GM18508 (cell line): Measurements from ENCODE around the gene GRID1.

ENCODE experiments used
- ATAC-seq: cut with Tn5 transposase; IDR thresholded peaks from one replicate; pipeline ENCODE4 v1.9.1; 2021; ENCODE audit warnings: moderate number of reproducible peaks; ENCODE audit not compliant: insufficient read depth, unreplicated experiment

Gene GRID1

GRCh38 chr10:86202226-86202735 is 164.3 kb downstream of the GRID1 start:
- no peak for ATAC-seq

GRCh38 chr10:86200867-86201266 is 165.7 kb downstream of the GRID1 start:
- ATAC-seq, result no peak

GRCh38 chr10:86200269-86200668 is 166.3 kb downstream of the GRID1 start:
- ATAC-seq, result no peak

- ATAC-seq, result no peak
Observed at GRCh38 chr10:86199041-86199440, 167.6 kb downstream of the GRID1 start.

DNA sequence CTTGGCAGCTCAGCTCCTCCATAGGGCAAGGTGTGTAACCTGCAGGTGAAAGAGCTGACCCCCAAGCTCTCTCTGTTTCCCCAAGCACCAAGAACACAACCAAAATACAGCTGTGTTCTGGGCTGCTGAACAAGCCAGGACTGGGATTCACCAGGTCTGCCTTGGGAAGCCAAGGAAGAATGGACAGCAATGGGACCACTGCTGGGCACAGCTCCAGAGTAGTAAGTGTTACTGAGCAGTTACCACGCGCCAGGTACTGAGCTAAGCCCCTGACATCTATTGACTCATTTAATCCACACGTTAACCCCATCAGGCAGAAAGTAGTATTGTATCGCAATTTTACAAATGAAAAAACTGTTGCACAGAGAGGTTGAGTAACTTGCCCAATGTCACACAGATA is 168.3 kb downstream of the GRID1 start:
- ATAC-seq, result no peak

- no peak for ATAC-seq
Observed at GRCh38 chr10:86197166-86197790, 169.3 kb downstream of the GRID1 start.

DNA sequence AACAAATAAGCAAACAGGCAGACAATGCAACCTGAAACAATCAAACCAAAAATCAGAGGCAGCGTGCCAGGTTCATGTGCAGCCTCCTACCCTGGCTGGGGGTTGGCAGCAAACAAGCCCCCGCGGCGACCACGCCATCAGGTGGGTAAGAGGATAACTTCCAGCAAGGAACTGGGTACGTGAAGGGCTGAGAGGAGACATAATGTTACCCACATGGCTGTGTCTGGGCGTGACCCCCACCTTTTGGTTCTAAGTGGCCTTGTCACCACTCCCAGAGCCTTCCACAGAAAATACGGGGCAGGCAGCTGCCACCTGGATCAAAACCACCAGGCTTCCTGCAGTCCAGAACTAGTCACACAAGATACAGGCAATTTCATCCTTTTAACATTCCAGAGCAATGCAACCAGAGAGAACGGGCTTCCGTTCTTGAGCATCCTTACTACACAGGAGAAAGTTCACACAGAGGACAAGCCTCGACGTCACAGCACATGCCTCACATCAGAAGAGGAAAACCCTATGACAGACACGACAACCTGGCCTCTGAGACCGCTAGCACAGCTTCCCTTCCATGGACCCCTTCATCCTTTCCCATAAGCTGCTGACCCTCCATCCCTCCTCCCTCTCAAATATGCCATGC is 171.0 kb downstream of the GRID1 start:
- ATAC-seq, result no peak

DNA sequence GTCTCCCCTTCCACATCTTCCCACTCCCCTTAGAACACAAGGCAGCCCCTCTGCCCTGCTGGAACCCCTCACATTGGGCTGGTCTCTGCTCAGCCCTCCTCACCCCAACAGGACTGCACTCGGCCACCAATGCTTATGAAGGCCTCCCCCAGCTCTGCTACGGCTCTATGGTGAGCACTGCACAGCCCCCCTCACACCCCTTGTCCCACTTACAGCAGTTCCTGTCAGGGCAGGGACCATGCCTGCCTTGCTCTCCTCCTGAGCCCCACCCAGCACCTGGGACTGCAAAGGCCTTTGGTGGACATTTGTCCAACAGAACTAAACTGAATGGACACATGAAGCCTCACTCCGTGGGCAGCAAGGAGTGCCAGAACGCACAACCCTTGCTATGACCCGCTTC is 171.9 kb downstream of the GRID1 start:
- no peak for ATAC-seq

DNA sequence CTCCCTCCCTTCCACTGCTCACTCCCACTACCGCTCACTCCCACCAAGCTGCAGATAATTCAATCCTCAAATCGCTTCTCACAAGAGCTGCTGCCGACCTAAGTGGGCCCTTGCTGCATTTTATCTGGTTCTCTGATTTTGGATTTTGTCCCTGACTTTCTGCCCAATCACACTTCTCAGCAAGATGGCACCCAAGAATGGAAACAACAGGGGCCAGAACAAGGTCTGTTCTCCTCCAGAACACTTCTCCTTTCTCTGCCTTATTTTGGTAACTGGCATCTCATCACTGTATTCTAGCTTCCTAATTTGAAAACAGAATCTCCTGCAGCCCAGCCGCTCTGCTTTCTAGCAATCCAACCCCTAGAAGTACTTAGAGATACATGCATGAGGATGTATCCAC is 172.8 kb downstream of the GRID1 start:
- ATAC-seq, result no peak

DNA sequence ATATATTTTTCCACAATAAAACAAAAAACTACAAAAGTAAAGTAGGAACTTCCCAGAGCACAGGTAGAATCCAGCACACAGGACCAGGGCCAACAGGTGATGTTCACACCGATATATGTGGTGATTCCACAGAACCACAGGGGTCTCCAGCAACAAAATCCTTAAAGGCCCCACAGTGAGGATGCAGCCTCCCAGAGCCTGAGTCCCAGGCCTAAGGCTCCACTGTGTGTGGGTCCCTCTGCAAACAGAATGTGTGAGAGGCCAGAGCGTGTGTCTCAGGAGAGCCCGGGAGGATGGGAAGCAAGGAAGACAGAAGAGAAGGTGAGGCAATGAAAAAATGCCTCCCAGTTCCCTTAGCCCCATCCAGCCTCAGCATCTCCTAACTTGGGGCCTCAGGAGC is 173.9 kb downstream of the GRID1 start:
- ATAC-seq, result no peak

DNA sequence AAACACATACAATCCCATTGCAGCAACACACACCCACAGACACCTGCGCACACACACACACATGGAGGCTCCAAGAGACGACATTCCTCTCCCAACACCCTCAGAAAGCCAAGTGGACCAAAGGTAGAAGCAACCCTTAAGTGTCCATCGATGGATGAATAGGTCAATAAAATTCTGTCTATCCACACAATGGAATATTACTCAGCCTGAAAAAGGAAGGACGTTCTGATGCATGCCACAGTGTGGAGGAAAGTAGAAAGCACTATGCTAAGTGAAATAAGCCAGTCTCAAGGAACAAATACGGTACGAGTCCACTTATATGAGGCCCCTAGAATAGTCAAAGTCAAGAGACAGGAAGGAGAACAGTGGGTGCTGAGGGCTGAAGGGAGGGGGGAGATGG is 174.4 kb downstream of the GRID1 start:
- ATAC-seq, result no peak

GRCh38 chr10:86191686-86192085 is 174.9 kb downstream of the GRID1 start:
- ATAC-seq, result no peak

DNA sequence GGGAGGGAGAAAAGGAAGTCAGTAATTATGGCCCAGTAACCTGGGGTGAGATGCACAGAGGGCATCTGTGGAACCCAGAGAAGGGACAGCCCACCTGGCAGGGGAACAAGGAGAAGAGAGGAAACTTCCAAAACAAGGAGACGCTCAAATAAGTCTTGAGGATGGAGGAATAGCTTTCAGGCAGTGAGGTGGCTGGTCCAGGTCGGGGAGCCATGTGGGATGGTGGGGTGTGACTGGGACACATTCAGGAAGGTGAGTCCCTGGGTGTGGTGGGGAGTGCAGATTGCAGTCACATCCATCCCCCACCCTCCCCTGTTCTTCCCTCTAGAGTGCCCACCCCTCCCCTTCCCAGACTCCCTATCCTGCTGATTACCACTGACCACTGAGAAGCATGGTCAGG is 175.4 kb downstream of the GRID1 start:
- no peak for ATAC-seq

DNA sequence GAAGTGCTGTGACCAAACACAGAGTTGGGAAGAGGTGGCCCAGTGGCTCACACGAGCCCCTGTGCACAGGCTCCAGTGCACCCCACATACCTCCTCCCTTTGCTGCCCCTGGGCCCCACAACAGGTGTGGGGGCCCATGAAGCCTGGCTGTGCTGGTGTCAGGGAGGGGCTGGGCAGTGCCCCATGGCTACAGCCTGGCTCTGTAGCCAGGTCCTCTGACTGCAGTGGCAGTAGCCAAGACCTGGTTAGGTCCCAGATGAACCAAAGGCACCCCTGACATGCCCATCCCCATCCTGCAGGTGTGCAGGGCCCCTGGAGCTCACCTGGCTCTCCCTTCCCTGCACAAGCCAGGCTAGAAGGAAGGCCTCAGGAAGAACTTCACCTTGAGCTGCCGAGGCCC is 176.3 kb downstream of the GRID1 start:
- no peak for ATAC-seq

GRCh38 chr10:86189891-86190290 is 176.7 kb downstream of the GRID1 start:
- no peak for ATAC-seq

DNA sequence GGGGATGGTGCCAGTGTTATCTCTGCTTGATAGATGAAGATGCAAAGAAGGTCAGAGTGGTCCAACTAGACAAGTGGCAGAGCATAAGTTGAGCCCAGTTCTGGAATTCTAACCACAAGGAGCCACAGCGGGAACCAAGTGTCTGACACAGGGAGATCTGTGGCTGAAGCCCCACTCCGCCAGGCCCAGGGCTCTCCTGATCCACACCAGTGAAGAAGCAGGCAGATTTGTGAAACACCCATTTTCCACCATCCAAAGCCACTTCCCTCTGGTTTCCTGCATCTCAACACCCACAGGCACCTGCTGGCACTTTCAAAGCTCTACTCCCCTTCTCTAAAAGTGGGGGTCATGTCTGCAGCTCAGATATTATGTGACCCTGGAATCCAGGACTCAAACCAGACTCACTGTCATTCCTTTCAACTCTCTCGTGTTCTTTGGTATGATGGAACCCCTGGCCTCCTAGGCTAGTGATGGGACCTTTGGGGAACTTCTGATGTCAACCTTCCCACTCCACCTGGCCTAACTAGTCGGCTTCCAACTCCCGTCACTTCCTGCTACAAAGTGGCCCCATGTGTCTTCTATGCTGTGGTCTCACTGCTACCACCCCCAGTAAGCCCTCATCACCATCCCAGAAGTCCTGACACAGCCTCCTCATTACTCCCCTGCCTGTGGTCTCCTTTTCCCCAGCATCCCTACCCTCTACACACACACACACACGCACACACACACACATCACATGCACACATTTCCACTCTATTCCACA is 177.6 kb downstream of the GRID1 start:
- ATAC-seq, result no peak

- ATAC-seq, result no peak
Observed at GRCh38 chr10:86188326-86188725, 178.3 kb downstream of the GRID1 start.

- no peak for ATAC-seq
Observed at GRCh38 chr10:86187499-86188239, 178.9 kb downstream of the GRID1 start.

DNA sequence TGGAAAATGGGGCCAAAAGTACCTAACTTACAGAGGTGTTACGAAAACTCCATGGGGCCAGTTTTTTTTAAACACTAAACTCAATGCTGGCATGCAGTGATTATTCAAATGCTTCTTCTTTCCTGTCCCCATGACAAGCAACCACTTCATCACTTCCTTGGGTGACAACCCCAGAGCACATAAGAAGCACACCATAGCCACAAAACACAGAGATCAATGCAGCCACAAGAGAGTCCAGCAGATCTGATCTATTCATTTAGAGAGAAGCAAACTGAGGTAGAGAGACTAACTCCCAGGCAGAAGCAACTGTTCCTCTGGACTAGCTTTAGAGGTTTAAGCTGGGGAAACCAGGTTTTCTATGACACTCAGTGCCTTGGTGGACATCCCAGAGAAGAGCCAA is 180.0 kb downstream of the GRID1 start:
- ATAC-seq, result no peak

- ATAC-seq, result no peak
Observed at GRCh38 chr10:86182595-86182994, 184.0 kb downstream of the GRID1 start.

GRCh38 chr10:86182150-86182549 is 184.4 kb downstream of the GRID1 start:
- ATAC-seq, result no peak
